Amniotic epithelial cell (primary cell): ENCODE data around the gene OR7A10.

Experiments used
- DNase-seq: peaks from one replicate; pipeline ENCODE4 v3.0.0-alpha.2; 2010; ENCODE audit warnings: low read depth

Gene OR7A10

GRCh38 chr19:14848822-14849221, at the start of gene OR7A10:
TSS of gene OR7A10 (minus strand) at chr19:14848922. CDS start at chr19:14841877, 7,045 bp downstream.
- no peak for DNase-seq

- DNase-seq = no peak
Observed at GRCh38 chr19:14890643-14891379, 42.1 kb upstream of the OR7A10 start.

GRCh38 chr19:14889994-14890642, 41.4 kb upstream of the OR7A10 start:
- DNase-seq = no peak

GRCh38 chr19:14886032-14886431, 37.3 kb upstream of the OR7A10 start, which contains the start of gene OR7A17:
TSS of gene OR7A17 (minus strand) at chr19:14886132. CDS start at chr19:14881355, 4,777 bp downstream.
- DNase-seq = no peak

- DNase-seq = no peak
Observed at GRCh38 chr19:14871619-14872230, 23.0 kb upstream of the OR7A10 start.

DNA sequence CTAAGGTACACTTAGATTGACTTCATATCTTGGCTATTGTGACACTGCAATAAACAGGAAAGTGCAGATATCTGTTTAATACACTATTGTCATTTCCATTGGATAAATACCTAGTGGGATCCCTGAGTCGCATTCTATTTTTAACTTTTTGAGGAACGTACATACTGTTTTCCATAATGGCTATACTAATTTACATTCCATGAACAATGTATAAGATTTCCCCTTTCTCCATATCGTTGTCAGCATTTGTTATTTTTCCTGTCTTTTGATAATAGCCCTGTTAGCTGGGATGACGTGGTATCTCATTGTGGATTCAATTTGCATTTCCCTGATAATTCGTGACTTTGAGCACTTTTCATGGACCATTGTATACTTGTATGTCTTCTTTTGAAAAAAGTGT, 19.8 kb upstream of the OR7A10 start:
- DNase-seq = no peak

GRCh38 chr19:14843578-14843977, 5.1 kb downstream of the OR7A10 start:
- DNase-seq = no peak

DNA sequence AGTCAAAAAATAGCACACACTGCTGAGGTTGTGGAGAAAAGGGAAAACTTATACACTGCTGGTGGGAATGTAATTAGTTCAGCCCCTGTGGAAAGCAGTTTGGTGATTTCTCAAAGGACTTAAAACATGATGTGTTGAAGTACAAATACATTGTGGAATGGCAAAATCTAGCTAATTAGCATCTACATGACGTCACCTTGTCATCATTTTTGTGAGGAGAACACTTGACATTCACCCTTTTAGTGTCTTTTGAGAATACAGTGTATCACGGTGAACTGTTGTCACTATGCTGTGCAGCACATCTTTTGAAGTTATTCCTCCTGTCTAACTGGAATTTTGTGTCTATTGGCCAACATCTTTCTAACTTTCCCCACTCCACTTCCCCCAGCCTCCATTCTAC, 5.6 kb downstream of the OR7A10 start:
- DNase-seq = no peak

GRCh38 chr19:14840206-14840605, 8.5 kb downstream of the OR7A10 start:
- DNase-seq = no peak

DNA sequence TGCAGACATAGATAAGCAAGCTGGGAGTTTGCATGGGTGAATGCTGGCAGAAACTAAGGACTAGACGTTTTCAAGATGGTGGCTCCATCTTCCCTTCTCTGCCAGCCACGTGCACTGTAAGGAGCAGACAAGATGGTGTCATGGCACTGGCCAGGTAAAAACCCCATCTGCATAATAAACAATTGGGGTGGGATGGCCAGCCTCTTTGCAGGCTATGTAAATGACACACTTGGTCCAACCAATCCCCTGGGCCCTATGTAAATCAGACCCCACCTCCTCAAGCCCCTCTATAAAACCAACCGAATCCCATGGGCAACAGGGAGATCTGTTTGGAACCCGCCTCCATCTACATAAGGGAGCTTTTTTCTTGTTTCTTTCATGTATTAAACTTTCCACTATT, 11.3 kb downstream of the OR7A10 start:
- no peak for DNase-seq

DNA sequence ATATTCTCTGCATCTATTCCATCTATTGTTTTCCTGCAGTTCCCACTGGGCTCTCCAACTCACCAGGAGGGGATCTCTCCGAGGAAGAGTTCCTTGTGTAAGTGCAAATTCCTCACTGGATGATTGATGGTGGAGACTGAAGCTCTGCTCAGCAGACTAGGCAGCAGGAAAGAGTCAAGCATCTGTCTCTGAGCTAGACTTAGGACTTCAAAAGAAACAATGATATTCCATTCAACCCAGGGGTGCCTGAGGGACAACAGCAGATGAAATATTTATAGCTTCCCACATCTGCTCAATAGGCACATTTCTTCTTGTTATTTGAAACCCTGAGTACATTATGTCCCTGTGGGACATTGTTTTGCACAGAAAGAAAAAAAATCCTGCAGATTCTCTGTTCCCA, 13.7 kb downstream of the OR7A10 start, which contains the start of the genes OR7A5 and OR7C1:
Gene OR7A5 (minus strand): TSS at position 175 of the 400 bp plus-strand sequence. CDS start 6,944 bp downstream, outside the sequence.
Gene OR7C1 (minus strand): TSS at position 175 of the 400 bp plus-strand sequence. CDS start 35,049 bp downstream, outside the sequence.
- DNase-seq = no peak

DNA sequence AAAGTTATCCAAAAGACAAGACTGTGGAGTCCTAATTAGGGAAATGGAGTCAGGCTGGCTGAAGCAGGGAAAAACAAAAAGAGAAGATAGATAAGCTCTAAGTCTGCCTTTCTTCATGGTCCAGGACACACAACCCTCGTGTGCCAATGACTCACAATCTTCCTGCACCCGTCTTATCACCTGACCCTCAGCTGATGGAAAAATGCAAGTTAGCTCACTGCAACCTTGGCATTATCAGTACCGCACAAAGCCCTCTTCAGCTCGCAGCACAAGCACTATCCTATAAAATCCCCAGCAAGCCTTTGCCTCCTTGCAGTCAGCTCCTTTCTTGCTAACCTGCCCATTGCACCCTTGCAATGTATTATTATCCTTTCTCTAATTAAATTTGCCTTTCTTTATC, 18.0 kb downstream of the OR7A10 start:
- DNase-seq = no peak

GRCh38 chr19:14826006-14826405, 22.7 kb downstream of the OR7A10 start:
- DNase-seq = no peak

DNA sequence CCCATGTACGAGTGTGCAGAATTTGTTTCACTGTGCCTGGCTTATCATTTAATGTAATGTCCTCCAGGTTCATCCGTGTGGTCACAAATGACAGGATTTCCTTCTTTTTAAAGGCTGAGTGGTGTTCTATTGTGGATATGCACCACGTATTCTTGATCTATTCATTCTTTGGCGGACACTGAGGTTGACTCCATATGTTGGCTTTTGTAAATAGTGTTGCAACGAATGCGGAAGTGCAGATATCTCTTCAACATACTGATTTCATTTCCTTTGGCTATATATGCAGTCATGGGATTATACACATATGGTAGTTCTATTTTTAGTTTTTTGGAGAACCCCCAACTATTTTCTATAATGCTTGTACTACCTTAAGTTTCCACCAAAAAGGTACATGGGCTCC, 26.8 kb downstream of the OR7A10 start:
- DNase-seq = no peak

DNA sequence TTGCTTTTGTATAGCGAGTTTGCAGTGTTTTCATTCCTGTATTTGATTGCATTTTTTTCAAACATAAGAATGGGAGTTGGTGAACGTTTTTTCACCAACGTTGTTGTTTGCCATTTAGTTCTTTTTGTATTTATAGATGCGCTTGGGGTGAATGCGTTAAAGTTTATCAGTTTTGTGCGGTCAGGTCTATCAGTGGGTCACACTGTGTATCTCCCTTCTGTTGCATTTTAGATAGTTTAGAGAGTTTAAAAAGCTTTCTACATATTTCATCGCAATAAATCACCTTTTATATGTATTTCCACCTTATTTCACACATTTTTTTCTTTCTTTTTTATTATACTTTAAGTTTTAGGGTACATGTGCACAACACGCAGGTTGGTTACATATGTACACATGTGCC, 30.1 kb downstream of the OR7A10 start:
- DNase-seq = no peak

- DNase-seq = no peak
Observed at GRCh38 chr19:14817052-14817451, 31.7 kb downstream of the OR7A10 start.

DNA sequence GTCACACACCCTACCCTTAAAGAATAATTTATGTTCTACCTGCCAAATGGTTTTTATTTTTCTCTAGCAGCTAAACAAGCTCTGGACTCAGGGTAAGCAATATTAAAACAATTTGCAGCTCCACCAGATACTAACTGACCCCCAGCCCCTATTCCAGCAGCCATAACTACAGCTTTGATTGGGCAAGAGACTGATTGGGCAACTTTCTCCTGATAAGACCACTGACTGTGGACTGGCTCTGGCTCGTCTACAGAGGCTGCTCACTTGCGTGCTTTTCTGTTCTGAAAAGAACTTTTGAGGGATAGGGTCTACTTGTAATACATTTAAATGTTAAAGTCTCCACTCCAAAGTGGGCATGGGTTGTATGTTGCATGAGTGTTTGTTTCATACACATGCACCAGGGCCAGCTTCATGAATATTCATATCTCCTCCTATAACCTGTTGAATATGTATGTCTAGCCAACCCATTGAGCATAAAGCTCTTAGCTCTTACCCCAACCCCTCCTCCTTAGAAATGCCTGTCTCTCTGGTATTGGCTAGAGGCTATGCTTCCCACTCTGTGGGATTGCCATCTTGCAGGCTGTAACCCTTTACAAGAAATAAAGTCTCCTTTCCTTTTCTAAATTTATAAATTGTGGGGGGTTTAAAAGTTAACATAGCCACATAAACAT, 33.6 kb downstream of the OR7A10 start:
- DNase-seq = no peak

GRCh38 chr19:14809272-14810057, 39.3 kb downstream of the OR7A10 start:
- DNase-seq = no peak

DNA sequence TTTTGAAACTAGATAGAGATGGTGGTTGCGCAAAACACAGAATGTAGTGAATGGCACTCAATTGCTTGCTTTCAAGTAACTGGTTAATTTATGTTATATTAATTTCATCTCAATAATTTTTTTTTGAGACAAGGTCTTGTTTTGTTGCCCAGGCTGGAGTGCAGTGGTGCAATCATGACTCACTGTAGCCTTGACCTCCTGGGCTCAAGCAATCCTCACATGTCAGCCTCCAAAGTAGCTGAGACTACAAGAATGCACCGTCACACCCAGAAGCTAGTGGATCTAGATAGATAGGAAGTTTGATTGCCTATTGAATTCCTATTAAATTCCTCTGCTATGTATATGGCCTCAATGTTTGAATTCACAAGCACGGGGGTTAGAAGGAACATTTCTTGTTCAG, 44.0 kb downstream of the OR7A10 start:
- DNase-seq = no peak

DNA sequence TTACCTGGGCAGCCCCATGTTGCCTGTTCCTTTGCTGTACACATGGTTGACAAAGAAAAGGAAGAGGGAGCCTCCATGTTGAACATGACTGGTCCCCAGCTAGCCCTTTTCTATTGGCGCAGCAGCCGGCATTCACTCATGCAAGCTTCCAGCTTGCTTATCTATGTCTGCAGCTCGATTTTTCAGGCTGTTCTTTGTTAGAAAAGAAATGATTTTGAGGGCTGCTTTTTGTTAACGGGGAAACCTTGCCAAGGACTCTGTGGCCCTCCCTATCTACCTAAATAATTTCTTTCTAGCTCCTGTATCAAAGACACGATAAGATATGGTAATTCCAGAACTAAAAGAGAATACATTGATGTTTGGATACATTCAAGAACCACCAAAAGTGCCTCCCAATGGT, 50.0 kb downstream of the OR7A10 start:
- no peak for DNase-seq

GRCh38 chr19:14796021-14796420, 52.7 kb downstream of the OR7A10 start:
- DNase-seq = no peak
